Esophagus squamous epithelium (tissue), 5 donors: ENCODE results near the gene COL27A1. TPM values are rescaled to one million over a fixed set of nuclear protein-coding genes. Genes with fewer than 3 reads are reported as not detected.

Source experiments
- DNase-seq: peaks from one replicate; lab custom pipeline; 2025; lab: John Stamatoyannopoulos, UW
- H3K27ac ChIP-seq, 4 donors: fragments of 200-600 bp; sonication (generic); one replicate each; pipeline ENCODE4 v1.5.1; 2016 to 2019; ENCODE audit warnings: mild to moderate bottlenecking in 1 of 4
- H3K27me3 ChIP-seq, 4 donors: fragments of 200-600 bp; sonication (generic); 1 replicate in 3 of 4; 2 replicates in 1 of 4; pipeline versions ENCODE4 v1.5.1 to v1.6.0; 2017 to 2021; ENCODE audit warnings: antibody characterized with exemption in 1 of 4
- H3K36me3 ChIP-seq, 3 donors: fragments of 200-600 bp; sonication (generic); one replicate each; pipeline ENCODE4 v1.5.1; 2016 to 2019
- H3K4me1 ChIP-seq, 3 donors: fragments of 200-600 bp; sonication (generic); one replicate each; pipeline ENCODE4 v1.5.1; 2017 to 2019
- H3K4me3 ChIP-seq, 4 donors: fragments of 200-600 bp; sonication (generic); 1 replicate in 3 of 4; 2 replicates in 1 of 4; pipeline ENCODE4 v1.5.1; 2016 to 2019; ENCODE audit warnings: mild to moderate bottlenecking in 2 of 4, moderate library complexity in 1 of 4
- H3K9me3 ChIP-seq, 3 donors: fragments of 200-600 bp; sonication (generic); one replicate each; pipeline ENCODE4 v1.5.1; 2016 to 2019
- POLR2A ChIP-seq, 4 donors: fragments of 450-650 bp; IDR thresholded peaks; one replicate each; pipeline ENCODE4 v1.6.1; 2017; ENCODE audit warnings: antibody characterized with exemption in 4 of 4, mild to moderate bottlenecking in 4 of 4, moderate library complexity in 3 of 4
- WGBS, 2 donors: methylation state at CpG; one replicate each; pipeline ENCODE4 v1.1.5; 2018; 5-methylcytosine and 5-hydroxymethylcytosine counted together
- intact Hi-C: fragments of 100-400 bp; cut with DNase I; formaldehyde crosslinking; loops from one replicate; pipeline ENCODE4 v1.15.0; 2022
- total RNA-seq, 4 donors: library from RNA; depleted of rRNA; stranded (reverse); fragments of >200 nt; gene quantifications; one replicate each; pipeline ENCODE4 v1.1.0, GENCODE V29; 2016
- TF ChIP-seq, protein P1 (sequence below), 6 experiments: fragments of 450-650 bp in 4 of 6; fragments of 200-600 bp in 2 of 6; sonication (generic) in 2 of 6; IDR thresholded peaks; one replicate each; pipeline ENCODE4 v1.5.1; 2016 to 2019; ENCODE audit warnings: antibody characterized with exemption in 6 of 6, mild to moderate bottlenecking in 4 of 6, moderate library complexity in 4 of 6
- donor health status: DM: yes; HTN: yes; CAD: no.

Gene COL27A1
- total RNA-seq, 4 donors from 2014 or later: 7.5 to 34.0 (median 12.0) TPM

DNA sequence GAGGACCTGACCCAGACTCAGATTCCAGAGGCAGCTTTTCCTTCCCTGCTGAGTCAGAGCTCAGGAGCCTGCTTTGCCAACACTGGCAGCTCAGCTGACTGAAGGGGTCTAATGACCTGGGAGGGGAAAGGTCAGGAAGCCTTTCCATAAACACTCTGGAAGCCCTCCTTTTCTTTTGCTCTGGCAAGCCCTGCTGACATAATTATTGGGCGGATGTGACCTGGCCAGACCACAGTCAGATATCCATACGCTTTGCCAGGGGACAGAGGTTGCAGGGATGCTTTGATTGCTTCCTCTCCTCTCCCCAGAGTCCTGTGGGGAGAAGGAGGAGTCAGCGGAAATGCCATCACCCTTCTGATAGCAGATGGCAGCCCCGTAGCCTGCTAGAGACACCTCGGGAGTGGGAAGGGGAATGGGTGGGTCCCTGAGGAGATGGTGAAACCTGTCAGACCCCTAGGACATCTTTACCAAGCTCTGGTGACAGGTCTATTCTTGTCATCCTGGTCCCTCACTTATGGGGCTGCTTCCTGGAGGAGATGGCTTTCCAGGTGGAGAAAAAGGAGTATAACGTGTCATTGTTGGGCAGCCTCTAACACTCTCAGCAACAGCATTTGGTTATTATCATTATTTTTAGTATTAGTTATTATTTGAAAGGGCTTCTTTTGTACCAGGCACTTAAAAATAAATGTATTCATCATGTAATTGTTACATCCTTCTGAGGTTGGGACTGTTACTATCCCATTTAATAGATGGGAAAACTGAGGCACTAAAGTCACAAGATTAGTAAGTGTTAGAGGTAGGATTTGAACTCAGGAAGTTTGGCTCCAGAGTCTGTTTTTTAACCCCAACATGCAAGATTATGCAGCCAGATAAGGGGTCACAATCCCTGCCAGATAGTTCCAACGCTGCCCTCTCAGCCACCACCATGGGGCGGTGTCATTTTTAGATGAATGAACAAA is 11.6 kb downstream of the COL27A1 start:
- Histone ChIP-seq H3K9me3 (no peaks in the 10 kb centered on the region), H3K36me3 (peaks cover 0 to 11% (median 0%) of the 10 kb centered on the region in 3 donors), H3K27me3 (no peaks in the 10 kb centered on the region), H3K4me3 (no peak overlapping the region), H3K27ac (no peak overlapping the region), H3K4me1 (peaks cover 4 to 39% (median 20%) of the 10 kb centered on the region in 3 donors)
- no peak for TF ChIP-seq POLR2A (IDR thresholded peaks at IDR 0.05)
- TF ChIP-seq, protein P1, sequence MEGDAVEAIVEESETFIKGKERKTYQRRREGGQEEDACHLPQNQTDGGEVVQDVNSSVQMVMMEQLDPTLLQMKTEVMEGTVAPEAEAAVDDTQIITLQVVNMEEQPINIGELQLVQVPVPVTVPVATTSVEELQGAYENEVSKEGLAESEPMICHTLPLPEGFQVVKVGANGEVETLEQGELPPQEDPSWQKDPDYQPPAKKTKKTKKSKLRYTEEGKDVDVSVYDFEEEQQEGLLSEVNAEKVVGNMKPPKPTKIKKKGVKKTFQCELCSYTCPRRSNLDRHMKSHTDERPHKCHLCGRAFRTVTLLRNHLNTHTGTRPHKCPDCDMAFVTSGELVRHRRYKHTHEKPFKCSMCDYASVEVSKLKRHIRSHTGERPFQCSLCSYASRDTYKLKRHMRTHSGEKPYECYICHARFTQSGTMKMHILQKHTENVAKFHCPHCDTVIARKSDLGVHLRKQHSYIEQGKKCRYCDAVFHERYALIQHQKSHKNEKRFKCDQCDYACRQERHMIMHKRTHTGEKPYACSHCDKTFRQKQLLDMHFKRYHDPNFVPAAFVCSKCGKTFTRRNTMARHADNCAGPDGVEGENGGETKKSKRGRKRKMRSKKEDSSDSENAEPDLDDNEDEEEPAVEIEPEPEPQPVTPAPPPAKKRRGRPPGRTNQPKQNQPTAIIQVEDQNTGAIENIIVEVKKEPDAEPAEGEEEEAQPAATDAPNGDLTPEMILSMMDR (IDR thresholded peaks at IDR 0.05): no peak
- 69 to 93% methylated on average over 6 to 7 of the region's 8 CpGs for WGBS, 2 donors
- intact Hi-C loops: no loop called here
- no peak for DNase-seq

DNA sequence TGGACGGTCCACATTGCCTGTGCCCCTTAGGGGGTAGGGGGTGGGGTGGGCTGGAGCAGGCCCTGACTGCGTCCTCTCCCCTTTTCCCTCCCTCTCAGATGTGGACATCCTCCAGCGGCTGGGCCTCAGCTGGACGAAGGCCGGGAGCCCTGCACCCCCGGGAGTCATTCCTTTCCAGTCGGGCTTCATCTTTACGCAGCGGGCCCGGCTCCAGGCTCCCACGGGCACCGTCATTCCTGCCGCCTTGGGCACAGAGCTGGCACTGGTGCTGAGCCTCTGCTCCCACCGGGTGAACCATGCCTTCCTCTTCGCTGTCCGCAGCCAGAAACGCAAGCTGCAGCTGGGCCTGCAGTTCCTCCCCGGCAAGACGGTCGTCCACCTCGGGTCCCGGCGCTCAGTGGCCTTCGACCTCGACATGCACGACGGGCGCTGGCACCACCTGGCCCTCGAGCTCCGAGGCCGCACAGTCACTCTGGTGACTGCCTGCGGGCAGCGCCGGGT is 12.3 kb downstream of the COL27A1 start:
- Histone ChIP-seq H3K36me3 (peaks cover 0 to 11% (median 0%) of the 10 kb centered on the region in 3 donors), H3K27ac (no peak overlapping the region), H3K4me1 (peaks cover 5 to 42% (median 20%) of the 10 kb centered on the region in 3 donors), H3K27me3 (no peaks in the 10 kb centered on the region), H3K4me3 (no peak overlapping the region), H3K9me3 (no peaks in the 10 kb centered on the region)
- intact Hi-C loops: no loop called here
- no peak for DNase-seq
- 91% methylated on average over 15 of the region's 34 CpGs; no CpG with 5 or more reads in 1 of the 2 donors for WGBS, 2 donors
- no peak for TF ChIP-seq POLR2A (IDR thresholded peaks at IDR 0.05)
- TF ChIP-seq, protein P1 (IDR thresholded peaks at IDR 0.05): no peak

DNA sequence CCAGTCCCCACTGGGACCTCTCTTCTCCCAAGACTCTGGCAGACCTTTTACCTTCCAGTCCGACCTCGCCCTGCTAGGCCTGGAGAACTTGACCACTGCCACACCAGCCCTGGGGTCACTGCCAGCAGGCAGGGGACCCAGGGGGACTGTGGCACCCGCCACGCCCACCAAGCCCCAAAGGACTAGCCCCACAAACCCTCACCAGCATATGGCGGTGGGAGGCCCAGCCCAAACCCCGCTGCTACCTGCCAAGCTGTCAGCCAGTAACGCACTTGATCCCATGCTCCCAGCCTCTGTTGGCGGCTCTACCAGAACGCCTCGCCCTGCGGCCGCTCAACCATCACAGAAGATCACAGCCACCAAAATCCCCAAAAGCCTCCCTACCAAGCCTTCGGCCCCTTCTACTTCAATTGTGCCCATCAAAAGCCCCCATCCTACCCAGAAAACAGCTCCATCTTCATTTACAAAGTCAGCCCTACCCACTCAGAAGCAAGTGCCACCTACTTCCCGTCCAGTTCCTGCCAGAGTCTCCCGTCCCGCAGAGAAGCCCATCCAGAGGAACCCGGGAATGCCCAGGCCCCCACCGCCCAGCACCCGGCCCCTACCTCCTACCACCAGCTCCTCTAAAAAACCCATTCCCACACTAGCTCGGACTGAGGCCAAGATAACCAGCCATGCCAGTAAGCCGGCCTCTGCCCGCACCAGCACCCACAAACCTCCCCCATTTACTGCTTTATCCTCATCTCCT is 13.1 kb downstream of the COL27A1 start:
- Histone ChIP-seq H3K9me3 (no peaks in the 10 kb centered on the region), H3K4me3 (no peak overlapping the region), H3K27ac (peak overlapping the region in 1 of 4 donors; percentile 25), H3K27me3 (no peaks in the 10 kb centered on the region), H3K4me1 (peaks cover 4 to 42% (median 22%) of the 10 kb centered on the region in 3 donors), H3K36me3 (peaks cover 0 to 11% (median 0%) of the 10 kb centered on the region in 3 donors)
- TF ChIP-seq POLR2A (IDR thresholded peaks at IDR 0.05): no peak
- TF ChIP-seq, protein P1 (IDR thresholded peaks at IDR 0.05): no peak
- intact Hi-C loops: no loop called here
- 83 to 94% methylated on average over 14 to 15 of the region's 22 CpGs for WGBS, 2 donors
- DNase-seq: no peak

DNA sequence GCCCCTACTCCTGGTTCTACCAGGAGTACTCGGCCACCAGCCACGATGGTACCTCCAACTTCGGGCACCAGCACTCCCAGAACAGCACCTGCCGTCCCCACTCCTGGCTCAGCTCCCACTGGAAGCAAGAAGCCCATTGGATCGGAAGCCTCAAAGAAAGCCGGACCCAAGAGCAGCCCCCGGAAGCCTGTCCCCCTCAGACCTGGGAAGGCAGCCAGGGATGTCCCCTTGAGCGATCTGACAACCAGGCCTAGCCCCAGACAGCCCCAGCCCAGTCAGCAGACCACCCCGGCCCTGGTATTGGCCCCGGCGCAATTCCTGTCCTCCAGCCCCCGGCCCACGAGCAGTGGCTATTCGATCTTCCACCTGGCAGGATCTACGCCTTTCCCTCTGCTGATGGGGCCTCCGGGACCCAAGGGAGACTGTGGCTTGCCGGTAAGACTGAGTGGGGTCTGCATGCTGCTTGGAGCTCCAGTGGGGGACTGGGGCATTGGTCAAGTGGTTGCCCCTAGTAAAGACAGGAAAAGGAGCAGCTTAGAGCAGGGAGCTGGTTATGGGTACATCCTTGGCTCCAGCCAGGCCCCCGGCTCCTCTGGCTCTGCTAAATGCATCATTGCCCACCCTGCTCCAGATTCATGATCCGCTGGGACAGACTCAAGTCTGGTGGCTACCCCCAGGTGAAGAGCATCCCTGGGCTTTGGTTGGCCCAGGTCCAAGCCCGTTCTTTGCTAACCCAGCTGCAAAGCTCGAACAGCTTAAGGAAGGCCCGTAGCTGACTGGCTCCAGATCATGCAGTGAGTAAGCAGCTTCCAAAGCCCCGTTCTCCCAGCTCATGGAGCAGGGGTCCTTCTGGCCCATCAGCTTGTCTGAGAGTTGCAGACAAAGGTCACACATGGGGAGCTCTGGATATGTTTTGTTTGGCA is 14.0 kb downstream of the COL27A1 start:
- H3K4me3 ChIP-seq: no peak overlapping the region
- no peaks in the 10 kb centered on the region for H3K27me3 ChIP-seq
- no peaks in the 10 kb centered on the region for H3K9me3 ChIP-seq
- TF ChIP-seq, protein P1 (IDR thresholded peaks at IDR 0.05): no peak
- no peak for TF ChIP-seq POLR2A (IDR thresholded peaks at IDR 0.05)
- H3K36me3 ChIP-seq: peaks cover 0 to 11% (median 0%) of the 10 kb centered on the region in 3 donors
- peaks cover 4 to 42% (median 16%) of the 10 kb centered on the region in 3 donors for H3K4me1 ChIP-seq
- peak overlapping the region in 1 of 4 donors; percentile 25 for H3K27ac ChIP-seq
- intact Hi-C loops: no loop called here
- DNase-seq: no peak
- 25 to 77% methylated on average over 5 to 10 of the region's 23 CpGs for WGBS, 2 donors
